Endothelial cell (in vitro differentiated cells): ENCODE measurements around the gene MACROD2. TPM values are rescaled to one million over a fixed set of nuclear protein-coding genes. Genes with fewer than 3 reads are reported as not detected.

Experiments
- DNase-seq: peaks from one replicate; pipeline ENCODE4 v3.0.0; 2021; ENCODE audit warnings: low spot score
- H3K27ac Mint-ChIP-seq: one replicate; pipeline ENCODE4 v1.8.0; 2021; ENCODE audit warnings: mixed read lengths, inconsistent platforms; ENCODE audit not compliant: unreplicated experiment
- H3K27me3 Mint-ChIP-seq: one replicate; pipeline ENCODE4 v1.8.0; 2021; ENCODE audit warnings: mild to moderate bottlenecking, moderate library complexity, mixed read lengths, inconsistent platforms; ENCODE audit not compliant: unreplicated experiment
- H3K36me3 Mint-ChIP-seq: one replicate; pipeline ENCODE4 v1.8.0; 2021; ENCODE audit warnings: mild to moderate bottlenecking, low read depth, mixed read lengths, inconsistent platforms; ENCODE audit not compliant: unreplicated experiment
- H3K4me1 Mint-ChIP-seq: one replicate; pipeline ENCODE4 v1.8.0; 2021; ENCODE audit warnings: mild to moderate bottlenecking, mixed read lengths, inconsistent platforms; ENCODE audit not compliant: unreplicated experiment
- H3K4me3 Mint-ChIP-seq: one replicate; pipeline ENCODE4 v1.8.0; 2021; ENCODE audit warnings: mild to moderate bottlenecking, mixed read lengths, inconsistent platforms; ENCODE audit not compliant: unreplicated experiment
- H3K9me3 Mint-ChIP-seq: one replicate; pipeline ENCODE4 v1.8.0; 2021; ENCODE audit warnings: mixed read lengths, inconsistent platforms; ENCODE audit not compliant: unreplicated experiment
- CTCF ChIP-seq: fragments of 200-600 bp; sonication (generic); IDR thresholded peaks from one replicate; pipeline ENCODE4 v1.5.0; 2021; ENCODE audit warnings: antibody characterized with exemption; ENCODE audit not compliant: unreplicated experiment
- total RNA-seq: library from RNA; stranded (reverse); fragmentation: NEBNext Ultra II Directional; extraction: Animal tissue kit (Norgen Biotek cat#: 25700); gene quantifications from one replicate; pipeline ENCODE4 v1.2.1, GENCODE V29; 2021; ENCODE audit not compliant: unreplicated experiment

Gene MACROD2
- total RNA-seq, 1 donor from 2014 or later = 6.4 TPM

GRCh38 chr20:14498772-14499171, 503.5 kb downstream of the MACROD2 start:
- H3K27ac Mint-ChIP-seq = no peak overlapping the region
- no peak for TF ChIP-seq CTCF

GRCh38 chr20:14505476-14505875, 510.2 kb downstream of the MACROD2 start:
- Mint-ChIP-seq H3K27me3 (no peaks in the 10 kb centered on the region), H3K27ac (no peak overlapping the region), H3K4me1 (peaks cover 4% of the 10 kb centered on the region), H3K9me3 (no peaks in the 10 kb centered on the region), H3K4me3 (no peak overlapping the region), H3K36me3 (no peaks in the 10 kb centered on the region)
- DNase-seq = no peak
- TF ChIP-seq CTCF = no peak

More at GRCh38 chr20:14498772-14499171, 503.5 kb downstream of the MACROD2 start:
- Mint-ChIP-seq H3K4me1 (peaks cover 4% of the 10 kb centered on the region), H3K36me3 (no peaks in the 10 kb centered on the region), H3K4me3 (no peak overlapping the region), H3K27me3 (no peaks in the 10 kb centered on the region), H3K9me3 (no peaks in the 10 kb centered on the region)
- no peak for DNase-seq

GRCh38 chr20:14507711-14508110, 512.4 kb downstream of the MACROD2 start:
- Mint-ChIP-seq H3K27me3 (no peaks in the 10 kb centered on the region), H3K27ac (no peak overlapping the region), H3K9me3 (no peaks in the 10 kb centered on the region), H3K4me1 (peaks cover 8% of the 10 kb centered on the region), H3K4me3 (no peak overlapping the region), H3K36me3 (no peaks in the 10 kb centered on the region)
- no peak for TF ChIP-seq CTCF
- no peak for DNase-seq

DNA sequence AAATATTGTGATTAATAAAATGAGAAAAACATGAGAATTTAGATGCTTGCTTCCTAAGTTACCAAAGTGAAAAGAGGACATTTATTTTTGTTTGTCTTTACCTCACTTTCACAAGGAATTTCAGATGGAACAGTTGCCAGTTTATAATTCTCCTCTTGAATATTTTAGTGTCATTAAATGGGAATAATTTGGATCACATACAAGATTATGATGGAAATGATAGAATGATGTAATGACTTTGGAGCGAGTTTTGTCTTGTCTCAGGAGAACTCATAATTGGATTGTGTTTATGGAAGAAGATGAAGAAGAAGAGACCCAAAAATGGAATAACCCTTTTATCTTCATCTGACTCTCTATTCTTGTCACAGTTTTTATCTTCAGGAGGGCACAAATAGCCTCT, 515.0 kb downstream of the MACROD2 start:
- Mint-ChIP-seq H3K4me1 (peaks cover 8% of the 10 kb centered on the region), H3K27ac (no peak overlapping the region), H3K4me3 (no peak overlapping the region), H3K9me3 (no peaks in the 10 kb centered on the region), H3K36me3 (no peaks in the 10 kb centered on the region), H3K27me3 (no peaks in the 10 kb centered on the region)
- TF ChIP-seq CTCF = no peak
- DNase-seq = no peak

- Mint-ChIP-seq H3K27ac (no peak overlapping the region), H3K4me1 (peaks cover 6% of the 10 kb centered on the region), H3K9me3 (no peaks in the 10 kb centered on the region), H3K27me3 (no peaks in the 10 kb centered on the region), H3K4me3 (no peak overlapping the region), H3K36me3 (no peaks in the 10 kb centered on the region)
- no peak for DNase-seq
- no peak for TF ChIP-seq CTCF
Observed at GRCh38 chr20:14512839-14513238, 517.5 kb downstream of the MACROD2 start.
